GM19023 (cell line): ENCODE results near the gene THADA.
A peak's percentile ranks its signal among the peaks of the same experiment; 100 is the strongest.
"Not testable (repeated sequence)": the region's sequence is repeated elsewhere in the genome, so short reads cannot be mapped to it uniquely, and the experiment has no call there.

ENCODE experiments used
- ATAC-seq: cut with Tn5 transposase; IDR thresholded peaks from one replicate; pipeline ENCODE4 v1.9.1; 2021; ENCODE audit warnings: mild to moderate bottlenecking, moderate library complexity; ENCODE audit not compliant: unreplicated experiment

The THADA gene

DNA sequence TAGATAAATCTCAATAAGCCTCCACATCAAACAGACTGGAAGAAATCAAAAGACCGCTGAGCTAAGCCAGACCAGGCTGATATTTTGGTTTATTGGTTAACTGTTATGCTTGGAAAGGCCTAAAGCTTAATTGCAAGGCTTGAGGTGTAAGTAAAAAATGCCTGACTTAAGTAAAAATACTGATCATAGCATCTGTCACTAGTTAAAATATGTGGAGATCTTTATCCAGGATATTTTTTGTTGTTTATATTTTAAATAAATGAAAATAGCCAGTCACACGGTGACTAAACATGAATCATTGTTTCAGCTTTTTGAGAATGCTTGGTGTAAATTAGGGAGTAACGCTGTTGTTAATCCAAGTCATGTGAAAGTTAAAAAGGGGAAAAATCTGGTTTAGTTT is 127.9 kb downstream of the THADA start:
- no peak for ATAC-seq

DNA sequence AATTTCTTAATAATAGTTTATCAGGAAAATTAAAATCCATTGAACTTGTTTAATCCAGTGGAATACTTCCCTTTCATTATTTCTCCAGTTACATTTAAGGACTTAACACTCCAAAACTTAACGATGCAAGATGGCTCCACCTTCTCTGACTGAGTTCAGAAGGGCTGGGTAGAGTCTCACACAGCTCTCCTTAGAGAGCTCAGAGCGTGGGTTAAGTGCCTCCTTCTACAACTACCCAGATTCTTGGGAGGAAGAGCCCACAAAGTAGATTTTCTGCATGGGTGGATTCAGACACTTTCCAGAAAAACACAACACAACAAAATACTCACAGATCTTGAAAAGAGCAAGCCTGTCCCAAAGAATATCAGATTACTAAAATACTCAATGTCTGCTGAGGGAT is 130.6 kb downstream of the THADA start:
- ATAC-seq: no peak

DNA sequence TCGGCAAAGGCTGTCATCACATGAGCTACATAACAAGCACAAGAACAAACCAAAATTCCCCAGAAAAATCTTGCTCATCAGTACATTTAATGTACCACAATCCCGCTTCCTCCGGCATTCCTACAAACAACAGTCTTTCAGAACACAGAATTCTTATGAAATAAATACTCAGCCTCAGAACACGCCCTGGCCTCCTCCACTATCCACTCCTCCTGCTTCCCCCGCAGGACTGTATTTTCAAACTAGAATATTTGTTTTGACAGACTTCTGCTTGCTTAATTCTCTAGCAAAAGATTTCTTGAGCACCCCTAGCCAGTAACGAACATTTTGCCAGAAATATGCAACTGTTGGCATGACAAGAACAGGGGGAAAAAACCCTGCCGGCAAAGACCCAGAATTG is 131.2 kb downstream of the THADA start:
- no peak for ATAC-seq

DNA sequence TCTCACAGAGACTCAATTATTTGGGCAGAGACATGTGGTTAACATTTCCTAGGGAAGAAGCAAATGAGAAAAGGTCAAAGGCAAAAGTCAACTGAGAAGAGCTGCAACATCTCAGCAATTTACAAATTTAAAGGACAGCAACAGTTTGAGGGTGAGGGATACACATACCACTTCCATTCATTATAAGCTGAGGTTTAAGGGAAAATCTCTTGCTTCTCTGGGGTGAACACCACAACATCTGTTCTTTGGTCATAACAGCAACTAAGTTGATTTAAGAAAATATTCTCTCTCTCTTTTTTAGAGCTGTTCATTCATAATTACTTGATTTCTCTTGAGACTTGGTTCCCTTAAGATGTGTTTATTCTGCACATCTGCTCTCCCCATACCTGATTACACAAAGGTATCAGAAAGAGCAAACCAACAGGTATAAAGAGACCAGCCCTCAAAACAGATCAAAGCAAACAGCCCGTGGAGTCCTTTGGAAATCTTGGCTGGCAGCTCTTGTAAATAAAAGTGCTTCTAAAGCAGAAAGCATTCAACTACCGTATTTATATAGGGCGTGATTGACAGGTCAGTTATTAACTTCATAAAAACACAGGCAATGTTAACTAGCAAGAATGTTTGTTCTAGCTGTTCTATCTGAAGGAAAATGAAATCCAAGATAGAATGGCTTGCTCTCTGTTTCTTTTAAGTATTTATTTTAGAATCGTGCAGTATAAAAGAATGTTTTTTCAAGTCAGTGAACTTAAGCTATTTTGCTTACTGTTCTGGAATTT is 132.8 kb downstream of the THADA start:
- no peak for ATAC-seq

DNA sequence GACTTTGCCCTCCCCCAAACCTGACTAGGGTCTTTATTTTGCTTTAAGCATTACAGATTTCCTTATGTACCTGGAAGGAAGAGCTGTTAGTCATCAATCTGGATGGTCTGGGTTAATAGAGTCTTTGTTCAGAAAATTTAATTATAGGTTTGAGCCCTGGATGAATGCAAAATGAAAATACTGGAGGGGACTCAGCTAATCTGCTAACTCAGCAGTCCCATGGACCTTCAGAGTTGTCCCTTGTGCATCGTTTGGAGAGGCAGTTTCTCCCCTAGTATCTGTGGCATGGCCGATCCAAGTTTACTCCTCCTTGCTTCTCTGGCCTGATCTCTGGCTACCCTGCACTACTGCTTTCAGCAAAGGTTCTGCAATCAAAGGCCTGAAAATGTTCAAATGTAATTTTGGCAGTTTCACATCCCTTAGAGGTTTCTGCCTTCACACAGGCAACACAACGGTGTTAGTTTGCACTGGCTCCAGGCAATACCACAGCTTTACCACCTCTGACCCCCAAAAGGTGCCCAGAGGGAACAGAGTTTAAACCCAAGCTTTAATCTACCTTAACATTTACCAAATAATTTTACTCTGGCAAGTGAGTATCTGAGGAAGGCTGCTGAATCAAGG is 134.3 kb downstream of the THADA start:
- ATAC-seq: peak; percentile 81

DNA sequence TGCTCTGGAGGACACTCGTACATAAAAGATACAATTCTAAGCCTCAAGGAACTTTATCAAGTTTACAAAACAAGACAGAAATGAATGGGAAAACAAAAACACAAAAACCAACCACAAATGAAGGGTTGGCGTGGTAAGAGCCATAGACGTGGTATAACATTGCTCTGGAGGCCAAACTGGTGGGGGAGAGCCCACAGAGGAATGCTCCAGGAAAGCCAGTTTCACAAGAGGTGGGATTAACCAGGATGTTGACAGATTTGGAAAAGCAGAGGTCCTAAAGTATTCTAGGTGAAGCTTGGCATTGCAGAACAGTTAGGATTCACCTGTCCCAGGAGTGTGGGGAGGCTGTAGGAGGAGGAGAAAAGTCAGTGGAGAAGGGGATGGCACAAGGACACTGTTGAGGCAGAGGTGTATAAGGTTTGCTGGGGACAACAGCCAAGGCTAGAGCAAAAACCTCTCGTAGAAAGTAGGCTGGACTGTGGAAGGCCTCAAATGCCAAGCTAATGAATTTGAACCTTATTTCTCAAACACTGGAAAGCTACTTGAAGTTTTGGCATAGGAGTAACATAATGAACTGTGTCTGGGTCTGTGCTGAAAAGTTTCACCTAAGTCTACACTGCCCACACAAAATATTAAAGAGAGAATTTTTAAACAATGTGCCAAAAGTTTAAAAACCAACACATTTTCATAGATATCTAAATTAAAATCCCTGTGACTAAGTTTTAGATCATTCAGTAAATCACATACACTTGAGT is 135.1 kb downstream of the THADA start:
- no peak for ATAC-seq

DNA sequence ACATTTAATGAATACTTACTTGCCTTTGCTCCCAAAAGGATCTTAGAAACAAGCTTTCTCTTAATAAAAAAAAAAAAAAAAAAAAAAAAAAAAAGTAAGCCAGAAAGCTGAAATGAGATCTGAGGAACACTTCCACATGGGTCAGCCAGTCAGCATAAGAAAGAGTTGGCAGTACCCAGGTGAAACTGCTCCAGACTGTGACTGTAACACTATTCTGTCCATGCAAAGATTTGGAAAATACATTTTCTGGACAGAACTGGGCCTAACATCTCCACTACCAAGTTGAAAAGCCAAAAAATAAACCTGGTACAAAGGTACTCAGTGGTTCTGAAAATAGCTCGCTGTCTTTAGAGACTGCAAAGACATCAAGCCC is 135.7 kb downstream of the THADA start:
- ATAC-seq: no peak

DNA sequence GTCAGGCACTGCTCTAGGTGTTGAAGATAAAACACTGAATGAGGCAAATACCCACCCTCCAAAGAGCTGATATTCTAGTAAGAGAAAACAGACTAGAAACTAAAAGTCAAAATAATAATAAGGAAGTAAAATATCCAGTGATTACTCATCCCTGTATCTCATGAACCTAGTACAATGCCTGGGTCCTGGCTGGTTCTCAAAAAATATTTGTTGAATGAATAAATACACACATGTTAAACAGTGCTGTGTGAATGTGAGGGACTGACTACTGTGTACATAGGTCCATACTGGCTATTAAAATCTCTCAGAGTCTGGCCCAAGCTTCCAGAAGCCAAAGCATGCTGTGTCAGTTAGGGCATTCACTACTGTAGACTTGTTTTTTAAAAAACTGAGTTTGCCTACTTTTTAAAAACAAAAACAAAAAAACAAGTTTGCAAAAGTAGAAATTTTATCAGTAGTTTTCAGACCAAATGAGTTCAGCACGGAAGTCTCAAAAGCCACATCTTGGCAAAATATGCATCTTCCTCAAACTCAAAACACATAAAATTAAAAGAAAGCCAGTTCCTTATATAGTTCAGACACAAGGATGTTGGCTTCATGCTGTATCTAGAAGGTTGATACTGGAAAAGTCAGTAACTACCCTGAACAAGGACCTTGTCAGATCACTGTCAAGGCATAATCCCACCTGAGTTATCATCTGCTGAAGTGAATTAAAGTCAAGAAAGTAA is 136.2 kb downstream of the THADA start:
- ATAC-seq: no peak

DNA sequence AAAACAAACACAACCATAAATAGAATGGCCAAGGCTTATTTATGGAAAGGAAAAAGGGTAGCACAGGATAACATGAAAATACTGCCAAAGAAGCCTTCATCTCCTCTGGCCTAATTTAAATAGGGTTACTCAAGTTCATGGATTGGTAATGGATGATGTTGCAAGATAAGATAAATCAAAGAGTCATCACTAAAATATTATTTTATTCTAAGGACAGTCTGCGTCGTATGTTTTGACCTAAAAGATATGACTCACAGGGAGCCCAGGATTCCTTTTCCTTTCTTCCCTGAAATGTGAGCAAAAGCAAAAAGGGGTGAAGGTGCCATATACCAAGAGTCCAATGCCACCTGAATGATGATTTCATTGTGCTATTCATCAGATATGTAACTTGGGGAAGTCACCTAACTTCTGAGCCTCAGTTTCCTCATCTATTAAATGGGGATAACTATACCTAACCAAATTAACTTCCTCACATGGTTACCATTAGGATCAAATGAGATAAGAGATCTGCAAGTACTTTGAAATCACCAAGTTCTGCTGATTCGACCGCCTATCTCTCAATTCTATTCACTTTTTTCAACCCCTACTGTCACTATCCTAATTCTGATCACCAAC is 137.7 kb downstream of the THADA start:
- ATAC-seq: no peak

DNA sequence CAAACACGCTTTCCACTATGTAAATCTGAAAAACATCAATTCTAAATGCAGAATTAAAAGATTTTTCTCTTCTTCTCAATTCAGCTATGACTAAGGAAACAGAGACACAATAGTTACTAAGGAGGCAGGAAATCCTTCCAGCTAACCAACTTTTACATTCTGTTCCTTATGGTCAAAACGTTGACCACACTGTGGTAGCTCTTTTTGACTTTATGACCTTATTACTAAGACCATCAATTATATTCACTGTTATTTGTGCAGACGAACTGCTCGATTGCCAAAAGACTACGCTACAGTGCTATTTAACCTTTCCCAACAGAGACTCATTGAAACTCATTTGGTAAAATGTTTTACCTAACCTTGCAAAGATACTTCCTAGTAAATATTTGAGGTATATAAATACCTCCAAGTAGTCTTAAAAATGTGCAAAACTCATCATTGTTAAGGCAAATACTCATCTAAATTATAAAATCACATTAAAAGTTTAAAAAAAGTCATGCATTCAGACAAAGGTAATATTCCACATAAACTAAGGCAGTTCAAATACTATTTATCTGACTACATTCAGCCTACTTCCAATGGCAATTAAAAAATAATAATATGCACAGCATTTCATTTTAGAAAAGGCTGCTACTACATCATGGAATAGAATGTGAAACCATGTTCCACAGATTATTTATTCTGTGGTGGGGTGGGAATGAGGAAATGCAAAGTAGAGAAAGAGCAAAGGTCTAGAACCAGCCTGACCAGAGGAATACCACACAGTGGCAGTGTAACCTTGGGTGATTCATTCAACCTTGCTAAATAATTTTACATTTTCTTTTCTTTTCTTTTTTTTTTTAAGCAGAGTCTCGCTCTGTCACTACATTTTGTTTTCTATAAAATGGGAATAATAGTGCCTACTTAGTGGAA is 139.9 kb downstream of the THADA start:
- ATAC-seq: no peak

DNA sequence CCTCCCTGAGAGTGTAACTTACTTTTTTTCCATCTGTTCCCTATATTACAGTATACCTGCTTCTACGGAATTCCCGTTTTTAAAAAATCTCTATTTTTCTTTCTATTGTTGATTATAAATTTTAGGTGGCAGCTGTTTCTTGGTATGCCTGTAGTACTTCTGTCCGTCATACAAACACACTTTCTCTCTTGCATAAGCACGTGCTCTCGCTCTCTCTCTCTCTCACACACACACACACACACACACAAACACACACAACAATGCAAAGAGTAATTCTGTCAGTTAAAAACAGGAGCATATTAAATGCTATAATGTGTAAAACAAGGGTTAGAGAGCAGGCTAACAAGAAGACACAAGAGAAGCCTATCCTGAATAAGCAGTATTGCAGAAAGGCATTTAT is 140.5 kb downstream of the THADA start:
- no peak for ATAC-seq

DNA sequence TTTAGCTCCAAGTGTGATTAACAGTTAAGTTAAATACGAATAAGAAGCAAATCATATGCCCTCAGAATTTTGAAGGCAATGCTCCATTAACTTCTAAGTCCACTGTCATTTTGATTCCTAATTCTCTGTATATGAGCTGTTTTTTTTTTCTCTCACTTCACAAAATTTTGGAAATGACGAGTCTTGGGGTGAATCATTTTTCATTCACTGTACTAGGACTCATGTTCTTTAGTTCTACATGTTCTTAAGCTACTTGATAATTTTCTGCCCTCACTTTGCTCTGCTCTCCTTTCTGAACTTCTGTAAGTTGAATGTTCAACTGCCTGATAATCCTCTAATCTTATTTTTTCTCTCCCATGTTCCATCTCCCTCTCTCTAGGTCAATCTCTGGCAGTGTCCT is 141.0 kb downstream of the THADA start:
- no peak for ATAC-seq

DNA sequence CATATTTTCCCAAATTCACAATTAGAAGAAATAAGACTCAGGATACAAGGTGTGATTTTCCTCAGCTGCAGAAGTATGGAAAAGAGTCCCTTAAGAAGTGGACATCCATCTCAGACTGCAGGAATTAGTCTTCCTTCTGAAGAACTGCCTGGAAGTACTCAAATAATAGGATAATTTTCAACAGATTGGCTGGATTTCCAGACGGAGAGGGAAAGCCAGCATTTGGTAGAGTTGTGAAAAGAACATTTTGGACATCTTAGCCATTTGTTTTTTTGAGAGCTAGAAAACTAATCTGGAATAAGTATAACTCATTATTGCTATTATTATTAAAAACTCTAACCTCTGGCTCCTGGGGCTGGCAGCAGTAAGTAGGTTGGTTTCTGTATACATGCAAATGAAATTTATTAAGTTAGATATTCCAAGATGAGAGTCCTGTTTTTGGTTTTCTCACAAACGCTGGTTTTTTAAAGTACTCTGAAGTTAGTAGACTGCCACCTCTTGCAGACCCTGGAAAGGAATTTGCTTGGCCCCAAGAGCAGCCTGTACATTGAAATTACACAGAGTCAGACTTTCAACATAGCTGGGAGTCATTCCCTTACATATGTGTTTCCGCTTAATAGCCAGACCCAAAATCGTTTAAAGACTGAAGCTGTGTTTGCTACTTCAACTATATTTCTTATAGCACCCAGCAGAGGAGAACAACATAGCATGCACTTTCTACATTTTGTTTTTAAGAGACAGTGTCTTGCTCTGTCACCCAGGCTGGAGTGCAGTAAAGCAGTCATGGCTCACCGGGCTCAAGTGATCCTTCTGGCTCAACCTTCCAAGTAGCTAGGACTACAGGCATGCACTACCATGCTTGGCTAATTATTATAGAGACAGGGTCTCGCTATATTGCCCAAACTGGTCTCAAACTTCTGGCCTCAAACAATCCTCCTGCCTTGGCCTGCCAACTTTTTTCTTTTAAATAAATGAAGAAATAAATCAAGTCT is 142.4 kb downstream of the THADA start:
- ATAC-seq: no peak

DNA sequence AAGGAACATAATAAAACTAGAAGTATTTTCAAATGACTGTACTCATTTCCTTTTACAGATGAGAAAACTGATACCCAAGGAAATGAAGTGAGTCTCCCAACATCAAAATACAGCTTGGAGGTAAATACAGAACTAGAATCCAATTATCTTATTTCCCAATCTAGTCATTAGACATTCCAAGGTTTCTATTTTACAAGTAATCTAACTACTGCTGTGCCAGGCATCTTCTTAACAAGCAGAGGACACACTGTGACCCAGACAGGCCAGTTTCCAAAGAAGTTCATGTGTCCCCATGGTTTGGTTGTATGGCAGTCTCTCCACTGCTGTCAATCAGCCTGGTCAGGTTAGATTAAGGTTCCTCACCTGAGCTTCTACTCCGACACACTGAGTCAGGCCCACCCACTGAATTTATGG is 143.5 kb downstream of the THADA start:
- no peak for ATAC-seq

DNA sequence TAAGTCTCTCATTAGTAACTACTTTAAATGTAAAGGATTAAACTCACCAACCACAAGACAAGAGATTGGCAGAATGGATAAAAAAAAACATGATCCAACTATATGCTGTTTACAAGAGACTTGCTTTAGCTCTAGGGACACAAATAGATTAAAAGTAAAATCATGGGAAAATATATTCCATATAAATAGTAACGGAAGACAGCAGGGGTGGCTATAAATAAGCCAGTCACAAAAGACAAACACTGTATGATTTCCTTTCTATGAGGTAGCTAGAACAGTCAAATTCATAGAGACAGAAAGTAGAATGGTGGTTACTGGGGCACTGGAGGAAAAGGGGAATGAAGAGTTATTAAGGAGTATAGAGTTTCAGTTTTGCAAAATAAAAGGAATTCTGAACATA is 145.2 kb downstream of the THADA start:
- no peak for ATAC-seq

DNA sequence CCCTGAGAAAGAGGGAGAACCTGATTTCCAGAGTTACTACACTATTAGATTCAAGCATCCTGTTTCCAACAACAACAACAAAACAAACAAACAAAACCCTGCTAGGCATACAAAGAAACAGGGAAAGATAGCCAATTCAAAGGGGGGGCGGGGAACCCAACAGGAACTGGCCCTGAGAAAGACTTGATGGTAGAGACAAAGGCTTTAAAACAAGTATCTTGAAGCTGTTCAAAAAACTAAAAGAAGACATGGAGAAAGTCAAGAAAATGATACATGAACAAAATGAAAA is 147.1 kb downstream of the THADA start:
- ATAC-seq: no peak

DNA sequence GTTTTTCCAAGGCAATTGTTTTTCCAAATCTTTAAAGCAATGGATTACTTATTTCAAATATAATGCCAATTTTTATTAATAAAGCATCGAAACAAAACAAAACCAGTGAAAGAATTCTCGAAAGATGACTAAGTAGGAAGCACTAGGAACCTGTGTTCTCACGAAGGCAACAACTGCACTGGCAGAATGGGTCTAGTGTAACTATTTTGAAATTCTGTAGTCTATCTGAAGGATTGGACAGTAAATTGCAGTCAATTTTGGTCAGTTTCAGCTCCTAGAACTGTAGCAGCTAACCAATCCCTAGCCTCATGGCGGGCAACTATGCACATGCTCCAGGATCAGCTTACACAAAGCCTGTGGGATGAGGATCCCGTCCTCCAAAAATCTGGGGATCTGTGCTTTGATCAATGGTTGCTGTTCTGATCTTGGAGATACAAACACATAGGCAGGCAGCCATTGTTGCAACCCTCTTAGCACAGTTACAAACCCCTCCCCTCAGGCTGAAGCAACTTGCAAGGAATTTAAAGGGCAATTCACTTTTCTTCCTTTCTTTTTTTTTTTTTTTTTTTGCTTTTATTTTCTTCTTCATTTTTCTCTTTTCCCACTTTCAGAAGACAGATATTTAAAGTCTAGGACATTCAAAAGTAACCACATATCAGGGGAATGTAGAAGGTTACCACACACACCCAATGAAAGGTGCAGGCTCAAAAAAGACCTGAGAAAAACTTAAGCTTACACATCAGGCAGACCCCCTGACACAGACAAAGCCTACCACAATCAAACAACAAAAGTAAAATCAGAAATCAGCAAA is 147.6 kb downstream of the THADA start:
- ATAC-seq: no peak

DNA sequence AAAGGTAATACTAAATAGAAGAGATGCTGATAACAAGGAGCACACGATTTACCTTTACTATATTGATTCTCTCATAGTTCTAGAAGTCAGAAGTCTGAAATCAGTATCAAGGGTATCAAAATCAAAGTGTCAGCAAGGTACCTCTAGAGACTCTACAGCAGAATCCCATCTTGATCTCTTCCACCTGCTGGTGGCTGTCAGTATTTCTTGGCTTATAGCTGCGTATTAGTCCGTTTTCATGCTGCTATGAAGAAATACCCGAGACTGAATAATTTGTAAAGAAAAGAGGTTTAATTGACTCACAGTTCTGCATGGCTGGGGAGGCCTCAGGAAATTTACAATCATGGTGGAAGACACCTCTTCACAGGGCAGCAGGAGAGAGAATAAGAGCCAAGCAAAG is 149.1 kb downstream of the THADA start:
- not testable (repeated sequence) for ATAC-seq
